WTC11 (cell line): ENCODE measurements around the gene LPP. TPM values are rescaled to one million over a fixed set of nuclear protein-coding genes. Genes with fewer than 3 reads are reported as not detected.

ENCODE experiments used
- ATAC-seq: fragments of 200-7000 bp; cut with Tn5 transposase; 2 replicates; pipeline ENCODE4 v1.10.0; 2021; ENCODE audit warnings: mild to moderate bottlenecking, moderate library complexity
- CTCF ChIA-PET: fragments of 300-600 bp; sonication (Branson Sonifier 250); formaldehyde crosslinking; loops from one replicate; lab custom pipeline; 2021; ENCODE audit warnings: antibody characterized with exemption; lab: Charles Lee
- POLR2A ChIA-PET: fragments of 350-600 bp; sonication (Branson Sonifier 250); formaldehyde crosslinking; loops from one replicate; lab custom pipeline; 2021; ENCODE audit warnings: antibody characterized with exemption; lab: Charles Lee
- DNase-seq: peaks from one replicate; pipeline ENCODE4 v3.0.0; 2021; ENCODE audit warnings: low spot score
- H3K27ac Mint-ChIP-seq: 2 replicates; pipeline ENCODE4 v1.8.0; 2021; ENCODE audit warnings: mixed read lengths
- H3K27me3 Mint-ChIP-seq: 2 replicates; pipeline ENCODE4 v1.8.0; 2021; ENCODE audit warnings: low read depth, mild to moderate bottlenecking, moderate library complexity, mixed read lengths
- H3K36me3 Mint-ChIP-seq: 2 replicates; pipeline ENCODE4 v1.8.0; 2021; ENCODE audit warnings: mixed read lengths
- H3K4me1 Mint-ChIP-seq: 2 replicates; pipeline ENCODE4 v1.8.0; 2022; ENCODE audit warnings: mixed read lengths
- H3K4me3 Mint-ChIP-seq: 2 replicates; pipeline ENCODE4 v1.8.0; 2021; ENCODE audit warnings: mild to moderate bottlenecking, moderate library complexity, mixed read lengths
- H3K9me3 Mint-ChIP-seq: 2 replicates; pipeline ENCODE4 v1.8.0; 2021; ENCODE audit warnings: mixed read lengths
- ATF1 ChIP-seq: sonication (generic); formaldehyde crosslinking; IDR thresholded peaks from 2 replicates; pipeline ENCODE4 v1.8.1; 2023; ENCODE audit warnings: mild to moderate bottlenecking, moderate library complexity, missing genetic modification reagents
- CBFB ChIP-seq: sonication (generic); formaldehyde crosslinking; IDR thresholded peaks from 2 replicates; pipeline ENCODE4 v1.8.1; 2022; ENCODE audit warnings: mild to moderate bottlenecking, low read depth, missing genetic modification reagents
- ELF4 ChIP-seq: sonication (generic); formaldehyde crosslinking; IDR thresholded peaks from 2 replicates; pipeline ENCODE4 v1.8.1; 2022; ENCODE audit warnings: low read depth, mild to moderate bottlenecking, moderate library complexity, missing genetic modification reagents
- EMX1 ChIP-seq: fragments of 250-450 bp; sonication (Bioruptor Pico); IDR thresholded peaks from 2 replicates; pipeline ENCODE4 v1.8.0; 2021; ENCODE audit warnings: mild to moderate bottlenecking
- GABPB1 ChIP-seq: sonication (generic); formaldehyde crosslinking; IDR thresholded peaks from 2 replicates; pipeline ENCODE4 v1.8.1; 2023; ENCODE audit warnings: mild to moderate bottlenecking, missing genetic modification reagents
- HMGA2 ChIP-seq: fragments of 250-450 bp; sonication (Bioruptor Pico); IDR thresholded peaks from 2 replicates; pipeline ENCODE4 v1.4.0; 2021; ENCODE audit warnings: mild to moderate bottlenecking, moderate library complexity
- JUN ChIP-seq: sonication (generic); formaldehyde crosslinking; IDR thresholded peaks from 2 replicates; pipeline ENCODE4 v1.8.0; 2023; ENCODE audit warnings: mild to moderate bottlenecking, missing genetic modification reagents
- NFE2L1 ChIP-seq: sonication (generic); formaldehyde crosslinking; IDR thresholded peaks from 2 replicates; pipeline ENCODE4 v1.8.1; 2023; ENCODE audit warnings: missing genetic modification reagents
- NR3C1 ChIP-seq: sonication (generic); formaldehyde crosslinking; conservative IDR thresholded peaks from 2 replicates; pipeline ENCODE4 v1.8.1; 2023; ENCODE audit warnings: low read depth, mild to moderate bottlenecking, missing genetic modification reagents
- SMAD3 ChIP-seq: sonication (generic); formaldehyde crosslinking; IDR thresholded peaks from 2 replicates; pipeline ENCODE4 v1.8.0; 2022; ENCODE audit warnings: missing genetic modification reagents, mild to moderate bottlenecking, borderline replicate concordance
- SMAD4 ChIP-seq: sonication (generic); formaldehyde crosslinking; IDR thresholded peaks from 2 replicates; pipeline ENCODE4 v1.8.0; 2022; ENCODE audit warnings: mild to moderate bottlenecking, missing genetic modification reagents
- SP1 ChIP-seq: sonication (generic); formaldehyde crosslinking; conservative IDR thresholded peaks from 2 replicates; pipeline ENCODE4 v1.8.1; 2022; ENCODE audit warnings: missing genetic modification reagents
- TP53 ChIP-seq: sonication (generic); formaldehyde crosslinking; IDR thresholded peaks from 2 replicates; pipeline ENCODE4 v1.8.1; 2023; ENCODE audit warnings: mild to moderate bottlenecking, missing genetic modification reagents
- ZBTB21 ChIP-seq: sonication (generic); formaldehyde crosslinking; IDR thresholded peaks from 2 replicates; pipeline ENCODE4 v1.8.1; 2023; ENCODE audit warnings: mild to moderate bottlenecking, missing genetic modification reagents, borderline replicate concordance
- ZNF671 ChIP-seq: fragments of 250-450 bp; sonication (Bioruptor Pico); IDR thresholded peaks from 2 replicates; pipeline ENCODE4 v1.8.0; 2021; ENCODE audit warnings: mild to moderate bottlenecking
- total RNA-seq: library from RNA; stranded (reverse); gene quantifications from 3 replicates; pipeline ENCODE4 v1.2.3, GENCODE V29; 2021
- TF ChIP-seq, protein P1 (sequence below): sonication (generic); formaldehyde crosslinking; IDR thresholded peaks from 2 replicates; pipeline ENCODE4 v1.8.0; 2023; ENCODE audit warnings: mild to moderate bottlenecking, missing genetic modification reagents
- TF ChIP-seq, protein P2 (sequence below): sonication (generic); formaldehyde crosslinking; IDR thresholded peaks from 2 replicates; pipeline ENCODE4 v1.8.0; 2022; ENCODE audit warnings: mild to moderate bottlenecking, missing genetic modification reagents
- TF ChIP-seq, protein P3 (sequence below): sonication (generic); formaldehyde crosslinking; IDR thresholded peaks from 2 replicates; pipeline ENCODE4 v1.8.1; 2022; ENCODE audit warnings: mild to moderate bottlenecking, moderate library complexity, missing genetic modification reagents
- TF ChIP-seq, protein P4 (sequence below): sonication (generic); formaldehyde crosslinking; IDR thresholded peaks from 2 replicates; pipeline ENCODE4 v1.8.1; 2023; ENCODE audit warnings: mild to moderate bottlenecking, missing genetic modification reagents, moderate library complexity
- TF ChIP-seq, protein P5 (sequence below): fragments of 250-450 bp; sonication (Bioruptor Pico); IDR thresholded peaks from 2 replicates; pipeline ENCODE4 v1.9.0; 2021; ENCODE audit warnings: mild to moderate bottlenecking
- TF ChIP-seq, protein P6 (sequence below): sonication (generic); formaldehyde crosslinking; IDR thresholded peaks from 2 replicates; pipeline ENCODE4 v1.8.0; 2023; ENCODE audit warnings: missing genetic modification reagents, mild to moderate bottlenecking, borderline replicate concordance
- TF ChIP-seq, protein P7 (sequence below): sonication (generic); formaldehyde crosslinking; IDR thresholded peaks from 2 replicates; pipeline ENCODE4 v1.8.1; 2023; ENCODE audit warnings: mild to moderate bottlenecking, missing genetic modification reagents

LPP gene
- total RNA-seq, 1 experiment from 2014 or later, result 49.6 TPM

DNA sequence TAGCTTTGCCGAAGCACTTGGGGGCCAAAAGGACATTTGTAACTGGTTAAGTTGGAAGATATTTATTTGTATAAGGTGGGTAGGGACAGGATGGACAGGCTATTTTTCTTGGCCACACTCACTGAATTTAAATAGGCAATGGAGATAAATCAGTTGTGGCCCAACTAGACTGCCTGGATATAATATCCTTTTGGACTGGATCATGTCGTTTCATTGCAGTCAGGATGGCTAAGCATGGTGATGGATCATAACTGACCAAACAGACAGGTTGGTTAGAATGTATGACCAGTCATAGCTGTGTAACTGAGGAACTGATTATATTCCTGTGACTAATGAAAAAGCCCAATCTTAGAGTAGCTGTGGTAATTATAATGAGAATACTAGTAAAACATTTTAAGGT is 284.0 kb downstream of the LPP start (continued):
- TF ChIP-seq, protein P1, sequence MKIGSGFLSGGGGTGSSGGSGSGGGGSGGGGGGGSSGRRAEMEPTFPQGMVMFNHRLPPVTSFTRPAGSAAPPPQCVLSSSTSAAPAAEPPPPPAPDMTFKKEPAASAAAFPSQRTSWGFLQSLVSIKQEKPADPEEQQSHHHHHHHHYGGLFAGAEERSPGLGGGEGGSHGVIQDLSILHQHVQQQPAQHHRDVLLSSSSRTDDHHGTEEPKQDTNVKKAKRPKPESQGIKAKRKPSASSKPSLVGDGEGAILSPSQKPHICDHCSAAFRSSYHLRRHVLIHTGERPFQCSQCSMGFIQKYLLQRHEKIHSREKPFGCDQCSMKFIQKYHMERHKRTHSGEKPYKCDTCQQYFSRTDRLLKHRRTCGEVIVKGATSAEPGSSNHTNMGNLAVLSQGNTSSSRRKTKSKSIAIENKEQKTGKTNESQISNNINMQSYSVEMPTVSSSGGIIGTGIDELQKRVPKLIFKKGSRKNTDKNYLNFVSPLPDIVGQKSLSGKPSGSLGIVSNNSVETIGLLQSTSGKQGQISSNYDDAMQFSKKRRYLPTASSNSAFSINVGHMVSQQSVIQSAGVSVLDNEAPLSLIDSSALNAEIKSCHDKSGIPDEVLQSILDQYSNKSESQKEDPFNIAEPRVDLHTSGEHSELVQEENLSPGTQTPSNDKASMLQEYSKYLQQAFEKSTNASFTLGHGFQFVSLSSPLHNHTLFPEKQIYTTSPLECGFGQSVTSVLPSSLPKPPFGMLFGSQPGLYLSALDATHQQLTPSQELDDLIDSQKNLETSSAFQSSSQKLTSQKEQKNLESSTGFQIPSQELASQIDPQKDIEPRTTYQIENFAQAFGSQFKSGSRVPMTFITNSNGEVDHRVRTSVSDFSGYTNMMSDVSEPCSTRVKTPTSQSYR (CRISPR knock-in tag), result no peak
- TF ChIP-seq, protein P2, sequence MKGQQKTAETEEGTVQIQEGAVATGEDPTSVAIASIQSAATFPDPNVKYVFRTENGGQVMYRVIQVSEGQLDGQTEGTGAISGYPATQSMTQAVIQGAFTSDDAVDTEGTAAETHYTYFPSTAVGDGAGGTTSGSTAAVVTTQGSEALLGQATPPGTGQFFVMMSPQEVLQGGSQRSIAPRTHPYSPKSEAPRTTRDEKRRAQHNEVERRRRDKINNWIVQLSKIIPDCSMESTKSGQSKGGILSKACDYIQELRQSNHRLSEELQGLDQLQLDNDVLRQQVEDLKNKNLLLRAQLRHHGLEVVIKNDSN (CRISPR knock-in tag), result no peak
- TF ChIP-seq JUN (CRISPR knock-in tag), result no peak

DNA sequence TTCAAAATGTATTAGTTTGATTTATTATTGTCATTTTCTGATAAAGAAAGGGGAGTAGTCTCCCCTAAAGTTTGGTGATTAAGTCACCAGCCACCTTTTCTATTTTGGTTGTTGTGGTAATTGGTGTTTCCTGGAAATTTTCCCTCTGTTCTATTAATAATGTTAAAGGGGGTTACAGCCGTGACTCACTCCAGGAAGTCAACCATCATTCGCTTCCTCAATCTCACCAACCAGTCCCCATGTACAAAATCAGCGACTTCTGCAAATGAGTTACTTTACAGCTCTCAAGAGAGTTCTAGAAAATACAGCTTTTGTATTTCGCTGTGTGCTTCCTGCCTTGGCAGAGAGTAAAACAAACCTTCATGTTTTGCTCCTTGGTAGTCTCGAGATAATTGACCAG is 285.1 kb downstream of the LPP start:
- Mint-ChIP-seq H3K4me1 (peaks cover 40% of the 10 kb centered on the region), H3K36me3 (no peaks in the 10 kb centered on the region), H3K27ac (peak overlapping the region; percentile 49; the same call in 1 of the 2 replicates), H3K9me3 (no peaks in the 10 kb centered on the region), H3K27me3 (no peaks in the 10 kb centered on the region), H3K4me3 (no peak overlapping the region)
- TF ChIP-seq SMAD4 (CRISPR knock-in tag) (no peak), ZNF671 (no peak), HMGA2 (CRISPR knock-in tag) (no peak), CBFB (CRISPR knock-in tag) (no peak), ZBTB21 (CRISPR knock-in tag) (no peak), SMAD3 (CRISPR knock-in tag) (no peak), SP1 (CRISPR knock-in tag) (no peak), NFE2L1 (no peak), ELF4 (CRISPR knock-in tag) (no peak), ATF1 (no peak)
- TF ChIP-seq, protein P3, sequence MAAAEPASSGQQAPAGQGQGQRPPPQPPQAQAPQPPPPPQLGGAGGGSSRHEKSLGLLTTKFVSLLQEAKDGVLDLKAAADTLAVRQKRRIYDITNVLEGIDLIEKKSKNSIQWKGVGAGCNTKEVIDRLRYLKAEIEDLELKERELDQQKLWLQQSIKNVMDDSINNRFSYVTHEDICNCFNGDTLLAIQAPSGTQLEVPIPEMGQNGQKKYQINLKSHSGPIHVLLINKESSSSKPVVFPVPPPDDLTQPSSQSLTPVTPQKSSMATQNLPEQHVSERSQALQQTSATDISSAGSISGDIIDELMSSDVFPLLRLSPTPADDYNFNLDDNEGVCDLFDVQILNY (CRISPR knock-in tag), result no peak
- DNase-seq (no peak), ATAC-seq (no peak)
- POLR2A ChIA-PET, result no interaction called here
- CTCF ChIA-PET, result no interaction called here

DNA sequence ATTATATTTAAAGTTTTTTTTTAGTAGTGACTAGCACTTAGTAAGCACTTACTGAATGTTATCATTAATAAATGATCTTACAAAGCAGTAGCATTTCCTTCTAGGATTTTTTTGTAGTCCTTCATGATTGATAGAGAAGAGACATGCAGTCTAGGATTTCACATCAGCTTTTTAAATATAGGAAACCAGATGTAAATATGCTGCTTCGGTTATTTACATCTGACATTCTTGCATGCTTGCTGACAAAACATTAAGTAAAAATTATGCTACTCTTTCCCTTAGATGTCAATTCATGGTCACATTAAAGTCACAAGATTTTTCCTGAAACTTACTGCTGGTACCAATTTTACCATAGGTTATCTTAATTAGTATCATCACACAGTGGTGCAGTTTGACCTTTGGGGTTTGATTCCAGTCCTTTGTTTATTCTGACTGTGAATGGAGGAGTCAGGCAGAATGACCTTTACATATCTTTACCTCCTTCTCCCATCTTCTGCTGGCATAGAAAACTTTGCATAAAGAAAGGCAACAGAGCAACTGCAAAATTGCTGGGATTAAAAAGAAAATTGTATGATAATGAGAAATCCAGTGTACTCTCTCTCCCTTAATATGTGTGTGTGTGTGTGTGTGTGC is 286.5 kb downstream of the LPP start:
- ChIA-PET POLR2A (no interaction called here), CTCF (no interaction called here)
- H3K27ac Mint-ChIP-seq, result peak overlapping the region; percentile 43; the same call in 1 of the 2 replicates
- H3K9me3 Mint-ChIP-seq, result no peaks in the 10 kb centered on the region
- no peak for DNase-seq
- peaks cover 39% of the 10 kb centered on the region for H3K4me1 Mint-ChIP-seq
- H3K27me3 Mint-ChIP-seq, result no peaks in the 10 kb centered on the region
- H3K36me3 Mint-ChIP-seq, result peaks cover 3% of the 10 kb centered on the region; the same call in 1 of the 2 replicates
- ATAC-seq, result no peak
- no peak overlapping the region for H3K4me3 Mint-ChIP-seq
- TF ChIP-seq EMX1 (no peak), TP53 (no peak), GABPB1 (CRISPR knock-in tag) (no peak), NR3C1 (CRISPR knock-in tag) (no peak)
- TF ChIP-seq, protein P4, sequence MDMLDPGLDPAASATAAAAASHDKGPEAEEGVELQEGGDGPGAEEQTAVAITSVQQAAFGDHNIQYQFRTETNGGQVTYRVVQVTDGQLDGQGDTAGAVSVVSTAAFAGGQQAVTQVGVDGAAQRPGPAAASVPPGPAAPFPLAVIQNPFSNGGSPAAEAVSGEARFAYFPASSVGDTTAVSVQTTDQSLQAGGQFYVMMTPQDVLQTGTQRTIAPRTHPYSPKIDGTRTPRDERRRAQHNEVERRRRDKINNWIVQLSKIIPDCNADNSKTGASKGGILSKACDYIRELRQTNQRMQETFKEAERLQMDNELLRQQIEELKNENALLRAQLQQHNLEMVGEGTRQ (CRISPR knock-in tag), result no peak
- TF ChIP-seq, protein P5, sequence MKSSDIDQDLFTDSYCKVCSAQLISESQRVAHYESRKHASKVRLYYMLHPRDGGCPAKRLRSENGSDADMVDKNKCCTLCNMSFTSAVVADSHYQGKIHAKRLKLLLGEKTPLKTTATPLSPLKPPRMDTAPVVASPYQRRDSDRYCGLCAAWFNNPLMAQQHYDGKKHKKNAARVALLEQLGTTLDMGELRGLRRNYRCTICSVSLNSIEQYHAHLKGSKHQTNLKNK (CRISPR knock-in tag), result no peak
- TF ChIP-seq, protein P6, sequence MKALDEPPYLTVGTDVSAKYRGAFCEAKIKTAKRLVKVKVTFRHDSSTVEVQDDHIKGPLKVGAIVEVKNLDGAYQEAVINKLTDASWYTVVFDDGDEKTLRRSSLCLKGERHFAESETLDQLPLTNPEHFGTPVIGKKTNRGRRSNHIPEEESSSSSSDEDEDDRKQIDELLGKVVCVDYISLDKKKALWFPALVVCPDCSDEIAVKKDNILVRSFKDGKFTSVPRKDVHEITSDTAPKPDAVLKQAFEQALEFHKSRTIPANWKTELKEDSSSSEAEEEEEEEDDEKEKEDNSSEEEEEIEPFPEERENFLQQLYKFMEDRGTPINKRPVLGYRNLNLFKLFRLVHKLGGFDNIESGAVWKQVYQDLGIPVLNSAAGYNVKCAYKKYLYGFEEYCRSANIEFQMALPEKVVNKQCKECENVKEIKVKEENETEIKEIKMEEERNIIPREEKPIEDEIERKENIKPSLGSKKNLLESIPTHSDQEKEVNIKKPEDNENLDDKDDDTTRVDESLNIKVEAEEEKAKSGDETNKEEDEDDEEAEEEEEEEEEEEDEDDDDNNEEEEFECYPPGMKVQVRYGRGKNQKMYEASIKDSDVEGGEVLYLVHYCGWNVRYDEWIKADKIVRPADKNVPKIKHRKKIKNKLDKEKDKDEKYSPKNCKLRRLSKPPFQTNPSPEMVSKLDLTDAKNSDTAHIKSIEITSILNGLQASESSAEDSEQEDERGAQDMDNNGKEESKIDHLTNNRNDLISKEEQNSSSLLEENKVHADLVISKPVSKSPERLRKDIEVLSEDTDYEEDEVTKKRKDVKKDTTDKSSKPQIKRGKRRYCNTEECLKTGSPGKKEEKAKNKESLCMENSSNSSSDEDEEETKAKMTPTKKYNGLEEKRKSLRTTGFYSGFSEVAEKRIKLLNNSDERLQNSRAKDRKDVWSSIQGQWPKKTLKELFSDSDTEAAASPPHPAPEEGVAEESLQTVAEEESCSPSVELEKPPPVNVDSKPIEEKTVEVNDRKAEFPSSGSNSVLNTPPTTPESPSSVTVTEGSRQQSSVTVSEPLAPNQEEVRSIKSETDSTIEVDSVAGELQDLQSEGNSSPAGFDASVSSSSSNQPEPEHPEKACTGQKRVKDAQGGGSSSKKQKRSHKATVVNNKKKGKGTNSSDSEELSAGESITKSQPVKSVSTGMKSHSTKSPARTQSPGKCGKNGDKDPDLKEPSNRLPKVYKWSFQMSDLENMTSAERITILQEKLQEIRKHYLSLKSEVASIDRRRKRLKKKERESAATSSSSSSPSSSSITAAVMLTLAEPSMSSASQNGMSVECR (CRISPR knock-in tag), result no peak
- TF ChIP-seq, protein P7, sequence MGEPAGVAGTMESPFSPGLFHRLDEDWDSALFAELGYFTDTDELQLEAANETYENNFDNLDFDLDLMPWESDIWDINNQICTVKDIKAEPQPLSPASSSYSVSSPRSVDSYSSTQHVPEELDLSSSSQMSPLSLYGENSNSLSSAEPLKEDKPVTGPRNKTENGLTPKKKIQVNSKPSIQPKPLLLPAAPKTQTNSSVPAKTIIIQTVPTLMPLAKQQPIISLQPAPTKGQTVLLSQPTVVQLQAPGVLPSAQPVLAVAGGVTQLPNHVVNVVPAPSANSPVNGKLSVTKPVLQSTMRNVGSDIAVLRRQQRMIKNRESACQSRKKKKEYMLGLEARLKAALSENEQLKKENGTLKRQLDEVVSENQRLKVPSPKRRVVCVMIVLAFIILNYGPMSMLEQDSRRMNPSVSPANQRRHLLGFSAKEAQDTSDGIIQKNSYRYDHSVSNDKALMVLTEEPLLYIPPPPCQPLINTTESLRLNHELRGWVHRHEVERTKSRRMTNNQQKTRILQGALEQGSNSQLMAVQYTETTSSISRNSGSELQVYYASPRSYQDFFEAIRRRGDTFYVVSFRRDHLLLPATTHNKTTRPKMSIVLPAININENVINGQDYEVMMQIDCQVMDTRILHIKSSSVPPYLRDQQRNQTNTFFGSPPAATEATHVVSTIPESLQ (CRISPR knock-in tag), result no peak
